HEK293T (cell line): ENCODE data around the gene TRIM77.
"Not testable (repeated sequence)": the region's sequence is repeated elsewhere in the genome, so short reads cannot be mapped to it uniquely, and the experiment has no call there.

Experiments
- ARNT ChIP-seq: fragments of 450-650 bp; IDR thresholded peaks from 2 replicates; pipeline ENCODE4 v1.6.1; 2017; ENCODE audit warnings: mild to moderate bottlenecking
- ELF4 ChIP-seq: fragments of 450-650 bp; IDR thresholded peaks from 2 replicates; pipeline ENCODE4 v1.6.1; 2017; ENCODE audit warnings: antibody characterized with exemption
- FOXK2 ChIP-seq: fragments of 450-650 bp; IDR thresholded peaks from 2 replicates; pipeline ENCODE4 v1.6.1; 2016; ENCODE audit warnings: mild to moderate bottlenecking
- FOXM1 ChIP-seq: fragments of 450-650 bp; IDR thresholded peaks from 2 replicates; pipeline ENCODE4 v1.6.1; 2017; ENCODE audit warnings: mild to moderate bottlenecking, borderline replicate concordance
- HDGF ChIP-seq: fragments of 450-650 bp; IDR thresholded peaks from 2 replicates; pipeline ENCODE4 v1.6.1; 2017; ENCODE audit warnings: antibody characterized with exemption, borderline replicate concordance
- L3MBTL2 ChIP-seq: fragments of 450-650 bp; conservative IDR thresholded peaks from 2 replicates; pipeline ENCODE4 v1.6.1; 2016; ENCODE audit warnings: mild to moderate bottlenecking
- LEF1 ChIP-seq: fragments of 450-650 bp; IDR thresholded peaks from 2 replicates; pipeline ENCODE4 v1.6.1; 2017; ENCODE audit warnings: mild to moderate bottlenecking, borderline replicate concordance
- NFRKB ChIP-seq: fragments of 450-650 bp; IDR thresholded peaks from 2 replicates; pipeline ENCODE4 v1.6.1; 2016; ENCODE audit warnings: mild to moderate bottlenecking, moderate library complexity
- PKNOX1 ChIP-seq: fragments of 450-650 bp; IDR thresholded peaks from 2 replicates; pipeline ENCODE4 v1.6.1; 2016
- SP1 ChIP-seq: fragments of 450-650 bp; IDR thresholded peaks from 2 replicates; pipeline ENCODE4 v1.6.1; 2017
- ZNF384 ChIP-seq: fragments of 450-650 bp; IDR thresholded peaks from 2 replicates; pipeline ENCODE4 v1.6.1; 2016

DNA sequence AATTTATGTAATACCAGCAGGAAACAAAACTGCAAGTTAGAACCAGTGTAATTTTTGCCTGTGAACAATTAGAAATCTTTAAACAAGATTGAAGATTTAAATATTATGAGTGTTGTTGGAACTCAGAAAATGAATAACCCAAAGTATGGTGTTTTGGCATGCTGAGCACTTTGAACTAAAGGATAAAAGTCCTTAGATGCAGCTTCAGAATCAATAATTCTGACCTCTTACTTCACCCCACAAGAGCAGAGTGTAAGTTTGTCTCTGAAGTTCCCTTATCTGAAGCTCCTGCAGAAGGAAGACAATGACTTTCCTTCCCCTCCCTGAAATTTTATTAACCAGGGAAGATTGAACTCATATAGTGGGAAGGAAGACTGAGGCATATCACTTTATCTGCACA, 40.5 kb upstream of the TRIM77 start:
- TF ChIP-seq ARNT, PKNOX1, NFRKB, LEF1, FOXK2, ELF4, HDGF, ZNF384, L3MBTL2, SP1, FOXM1: not testable (repeated sequence)
